Hematopoietic multipotent progenitor cell treated with erythropoietin and hydrocortisone succinate and interleukin-3 and kit ligand, for 15 days (in vitro differentiated cells): ENCODE results near the gene SEMA6A.

Experiments used
- DNase-seq: peaks from one replicate; pipeline ENCODE4 v3.0.0-alpha.2; 2015; ENCODE audit warnings: low spot score

Gene SEMA6A

DNA sequence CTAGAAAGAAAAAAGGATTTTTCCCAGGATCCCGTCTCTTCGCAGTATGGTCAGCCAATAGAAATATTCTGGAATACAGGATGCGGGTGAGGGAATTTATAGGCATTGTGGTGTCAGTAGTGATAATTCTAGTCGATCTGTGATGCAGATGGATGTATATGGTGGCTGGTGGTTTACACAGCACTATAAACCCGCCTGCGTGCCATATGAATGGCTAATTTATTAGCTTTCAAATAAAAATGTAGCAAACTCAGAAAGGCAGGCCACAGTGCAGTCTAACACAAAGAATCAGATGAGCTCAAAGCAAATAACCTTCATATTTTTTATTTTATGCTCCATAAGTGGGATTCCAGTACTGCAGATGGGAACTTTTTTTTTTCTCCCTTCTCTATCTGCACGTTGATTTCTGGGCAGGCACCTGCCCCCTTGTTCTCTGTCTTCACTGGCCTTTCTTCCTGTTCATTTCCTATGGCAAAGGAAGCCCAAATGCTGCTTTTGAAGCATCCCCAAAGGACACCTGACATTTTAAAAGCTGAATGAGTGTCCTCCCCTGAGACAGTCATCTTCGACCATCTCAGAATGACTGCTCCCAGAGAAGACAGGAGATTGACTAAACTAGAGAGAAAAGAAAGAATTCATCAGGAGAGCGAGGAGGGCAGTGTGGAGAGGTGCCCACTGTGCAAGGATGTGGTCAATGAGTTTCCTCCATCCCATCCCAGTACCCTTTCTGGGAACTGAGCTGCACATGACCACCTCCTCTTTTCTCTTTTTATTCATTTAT lies 52.1 kb downstream of the SEMA6A start:
- DNase-seq = no peak

DNA sequence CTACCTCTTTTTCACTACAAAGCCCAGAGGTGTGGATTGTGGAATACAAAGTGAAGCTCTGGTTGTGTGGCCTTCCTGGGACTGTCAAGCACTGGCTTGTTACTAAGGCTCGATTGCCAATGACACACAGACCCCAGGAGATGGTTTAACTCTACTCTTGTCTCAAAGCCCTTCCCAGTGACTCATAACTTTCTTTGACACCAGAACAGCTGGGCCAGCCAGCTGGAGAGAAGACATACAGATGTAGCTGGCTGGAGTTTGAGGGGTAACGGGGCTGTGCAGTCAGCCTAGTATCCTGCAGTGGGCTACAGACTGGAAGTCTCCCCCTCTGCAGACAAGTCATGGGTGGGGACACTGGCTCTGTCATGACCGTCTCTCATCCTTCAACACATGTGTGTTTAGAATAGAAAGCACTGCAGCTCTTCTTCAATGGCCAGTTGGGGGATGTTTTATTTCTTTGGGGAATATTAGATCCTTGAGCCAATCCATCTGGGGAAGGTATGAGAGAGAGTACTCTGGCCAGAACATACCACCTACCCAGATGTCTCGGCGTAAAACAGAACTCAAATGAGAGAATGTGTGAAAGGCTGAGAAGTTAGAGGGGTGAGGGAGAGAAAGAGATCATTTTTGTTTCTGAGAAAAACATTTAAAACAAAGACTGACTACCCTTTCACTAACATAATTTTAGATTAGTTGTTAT lies 53.3 kb downstream of the SEMA6A start:
- no peak for DNase-seq

DNA sequence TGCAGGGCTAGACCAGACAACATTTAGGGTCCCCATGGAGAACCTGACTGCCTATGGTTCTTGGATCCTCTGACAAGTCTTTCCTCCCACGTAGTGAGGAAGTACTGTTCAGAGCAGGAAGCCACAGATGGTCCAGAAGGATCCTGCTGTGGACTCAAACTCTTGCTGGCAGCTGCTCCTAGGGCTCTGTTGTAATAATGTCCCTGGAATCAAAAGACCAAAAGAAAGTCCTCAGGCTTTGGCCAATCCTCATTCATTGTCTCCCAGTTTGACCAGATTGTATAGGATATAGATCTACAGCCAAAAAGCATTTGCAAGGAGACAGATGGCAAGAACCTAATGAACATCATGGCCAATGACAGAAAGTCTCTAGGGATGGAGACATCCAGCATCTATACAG lies 53.9 kb downstream of the SEMA6A start:
- no peak for DNase-seq

DNA sequence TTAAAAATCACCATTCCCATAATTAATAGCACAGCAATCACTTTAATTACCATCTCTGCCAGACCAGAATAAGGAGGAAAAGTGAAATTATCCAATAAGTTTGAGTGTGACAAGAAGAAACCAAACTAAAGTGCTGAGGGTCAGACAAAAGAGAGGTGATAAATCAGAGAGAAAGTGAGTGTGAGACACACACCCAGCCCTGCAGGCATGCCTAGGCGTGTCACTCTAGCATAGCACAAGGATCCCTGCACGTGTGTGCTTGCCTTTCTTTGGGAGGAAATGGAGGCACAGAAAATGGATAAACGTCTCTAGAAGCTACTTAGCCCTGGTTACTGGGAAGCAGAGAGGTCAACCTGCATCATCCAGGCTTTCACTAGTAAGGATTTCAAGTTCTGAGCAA lies 56.2 kb downstream of the SEMA6A start:
- no peak for DNase-seq

DNA sequence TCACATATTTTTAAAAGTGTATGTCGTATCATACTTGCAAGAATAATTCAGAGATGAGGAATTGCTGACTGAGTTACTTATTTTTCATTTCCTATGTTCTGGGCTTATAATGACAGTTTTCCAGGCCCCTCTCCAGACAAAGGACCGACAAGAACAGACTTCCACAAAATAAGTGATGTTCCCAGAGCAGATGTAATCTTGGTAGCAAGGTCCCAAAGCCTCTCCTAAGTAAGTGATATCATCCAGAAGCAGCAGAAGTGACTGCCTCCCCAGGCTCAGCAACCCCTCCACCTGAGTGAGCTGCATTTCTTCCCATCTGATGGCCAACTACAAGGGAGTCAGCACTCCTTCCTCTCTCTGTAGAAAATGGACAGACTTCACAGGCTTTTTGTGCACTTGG lies 57.1 kb downstream of the SEMA6A start:
- no peak for DNase-seq

DNA sequence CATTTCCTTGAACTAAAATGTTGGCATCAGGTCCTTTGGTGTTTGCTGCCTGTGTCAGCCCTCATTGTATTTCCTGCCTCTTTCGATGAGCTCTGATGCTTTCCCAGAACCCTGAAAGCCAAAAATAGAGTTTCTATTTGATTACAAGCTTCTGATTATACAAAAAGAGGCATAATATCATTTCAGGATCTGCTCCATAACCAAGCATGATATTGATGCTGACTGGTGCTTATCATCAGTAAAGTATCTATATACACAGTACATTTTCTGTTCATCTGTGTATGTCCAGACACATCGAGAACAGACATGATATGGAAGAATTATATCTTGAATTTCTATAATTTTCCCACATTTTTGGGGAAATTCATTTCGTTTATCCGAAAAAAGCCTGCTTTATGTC lies 58.6 kb downstream of the SEMA6A start:
- no peak for DNase-seq

DNA sequence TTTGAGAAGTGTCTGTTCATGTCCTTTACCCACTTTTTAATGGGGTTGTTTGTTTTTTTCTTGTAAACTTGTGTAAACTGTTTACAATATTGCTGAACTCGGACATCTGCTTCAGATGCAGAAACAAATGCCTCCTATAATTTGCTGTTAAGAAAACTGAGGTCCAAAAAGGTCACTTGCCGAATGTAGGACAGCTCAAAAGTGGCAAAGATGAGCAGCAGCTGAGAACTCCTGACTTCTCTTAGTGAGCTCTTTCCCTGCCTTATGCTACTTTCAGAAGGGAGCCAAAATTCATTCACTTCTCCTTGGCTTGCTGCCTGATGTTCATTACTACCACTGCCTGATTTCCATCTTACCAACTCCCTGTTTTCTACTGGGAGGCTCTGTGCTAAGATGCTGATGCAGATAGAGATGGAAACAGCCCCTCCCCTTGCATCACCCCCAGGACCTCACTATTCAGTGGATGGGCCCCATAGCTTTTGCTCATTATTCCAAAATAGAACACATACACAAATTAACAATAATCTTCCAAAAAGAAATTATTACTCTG lies 60.1 kb downstream of the SEMA6A start:
- no peak for DNase-seq

DNA sequence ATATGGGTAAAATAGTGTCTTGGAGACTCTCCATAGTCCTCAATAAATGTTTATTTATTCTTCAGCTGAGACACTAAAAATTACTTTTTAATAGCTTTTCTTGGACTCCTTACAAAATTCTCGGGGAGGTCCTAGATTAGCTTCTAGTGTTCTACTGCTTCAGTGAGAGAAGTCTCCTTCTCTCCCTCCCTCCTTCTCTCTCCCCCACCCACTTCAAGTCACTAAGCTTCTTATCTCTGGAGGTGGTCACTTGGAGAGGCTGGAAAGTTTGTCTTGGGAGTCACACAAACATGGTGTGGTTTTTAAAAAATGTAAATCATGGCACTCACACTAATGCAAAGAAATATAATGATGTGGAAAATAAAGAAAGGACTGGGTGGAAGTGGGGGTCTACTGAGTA lies 64.1 kb downstream of the SEMA6A start:
- DNase-seq = no peak

DNA sequence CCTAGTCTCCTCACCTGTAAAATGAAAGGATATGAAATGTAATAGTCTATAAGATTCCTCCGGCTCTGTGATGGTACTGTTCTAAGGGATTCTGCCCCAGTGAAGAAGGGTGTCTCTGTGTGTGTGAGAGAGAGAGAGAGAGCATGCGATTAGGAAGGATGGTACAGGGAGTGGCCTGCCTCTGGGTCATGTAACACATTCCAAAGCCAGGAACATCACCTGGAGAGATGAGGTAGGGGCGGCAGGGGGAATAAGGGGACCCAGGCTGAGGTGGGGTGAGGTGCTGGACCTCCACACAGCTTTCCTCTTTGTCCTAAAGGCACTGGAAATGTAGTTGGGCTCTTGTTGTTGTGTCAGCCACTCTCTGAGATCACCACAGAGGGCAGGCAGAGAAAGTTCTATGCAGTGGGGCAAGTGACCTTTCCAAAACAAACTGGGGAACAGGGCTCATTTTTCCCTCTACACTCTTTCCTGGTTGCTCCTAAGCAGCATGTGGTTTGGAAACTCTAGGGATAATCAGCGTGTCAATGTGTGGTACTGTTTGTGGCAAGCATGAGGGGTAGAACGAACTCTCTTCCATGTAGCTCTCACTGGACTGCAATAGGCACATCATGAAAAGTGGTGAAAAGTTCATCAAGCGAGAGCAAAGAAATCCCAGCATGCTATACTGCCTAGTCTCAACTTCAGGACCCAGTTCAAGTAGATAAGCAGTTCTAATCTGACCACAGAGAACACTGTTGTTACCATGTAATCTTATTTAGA lies 65.0 kb downstream of the SEMA6A start:
- no peak for DNase-seq

DNA sequence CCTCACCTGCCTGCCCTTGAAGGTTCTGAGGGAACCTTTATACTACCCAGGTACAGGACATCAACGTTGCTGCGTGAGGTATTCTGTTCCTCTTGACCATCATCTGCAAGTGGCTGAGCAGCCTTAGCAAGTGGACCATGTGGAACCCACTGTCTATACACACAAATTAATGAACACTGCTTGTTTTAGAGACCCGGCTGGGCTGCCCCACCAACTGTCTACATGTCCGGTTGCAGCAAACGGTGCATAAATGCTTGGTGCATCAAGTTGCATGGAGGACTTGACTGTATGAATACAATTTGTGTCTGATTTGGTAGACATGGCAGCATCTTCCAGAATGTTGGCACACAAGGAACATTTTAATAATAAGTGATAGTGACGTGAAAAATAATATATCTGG lies 65.8 kb downstream of the SEMA6A start:
- DNase-seq = no peak

DNA sequence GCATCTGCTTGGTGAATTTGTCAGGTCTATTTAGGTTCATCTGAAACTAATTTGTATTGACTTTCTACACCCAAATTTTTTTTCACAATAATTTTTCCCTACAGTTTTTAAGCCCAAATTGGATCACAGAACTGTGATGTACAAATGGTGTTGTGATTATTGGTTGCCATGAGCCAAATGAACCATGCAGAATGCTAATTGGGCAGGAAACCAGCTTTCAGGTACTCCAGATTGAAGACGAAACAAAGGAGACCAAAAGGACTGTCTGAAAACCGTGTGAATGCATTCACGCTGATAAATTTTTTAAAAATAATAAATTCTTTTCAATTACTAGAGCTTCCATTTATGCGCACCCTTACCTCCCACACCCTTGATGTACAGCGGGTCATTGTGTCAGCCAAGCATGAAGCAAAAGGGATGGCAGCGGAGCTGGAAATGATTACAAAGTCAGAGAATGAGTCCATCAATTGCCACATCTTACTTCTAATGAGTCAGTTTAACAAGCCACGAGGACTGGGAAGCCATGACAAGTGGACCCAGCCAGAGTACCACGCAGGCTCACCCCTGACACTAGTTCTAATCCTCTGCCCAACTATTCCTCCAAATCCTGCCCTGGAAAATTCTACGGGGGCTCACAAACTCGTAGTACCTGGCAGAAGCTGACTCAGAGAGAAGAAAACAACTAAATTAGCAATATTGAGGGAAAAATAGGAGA lies 66.5 kb downstream of the SEMA6A start:
- DNase-seq = no peak

DNA sequence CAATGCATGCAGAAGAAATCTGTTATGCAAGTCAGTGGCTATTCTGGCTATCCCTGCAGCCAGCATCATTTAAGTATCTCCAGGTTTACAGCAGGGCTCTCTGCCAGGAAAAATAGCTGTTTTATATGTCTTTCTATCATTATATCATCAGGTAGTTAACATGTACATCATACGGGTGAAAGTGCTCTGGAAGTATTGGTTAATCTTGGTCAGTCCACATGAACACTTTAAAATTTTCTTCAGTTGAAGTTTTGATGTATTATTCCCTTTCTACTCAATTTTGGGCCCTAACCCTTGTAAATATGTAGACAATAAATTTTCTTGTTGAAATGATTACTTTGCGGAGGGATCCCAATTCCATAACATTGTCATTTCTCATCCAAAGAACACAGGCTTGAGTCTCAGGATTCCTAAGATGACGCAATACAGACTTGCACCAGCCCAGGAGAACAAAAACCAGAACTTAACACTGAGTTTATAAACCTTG lies 67.5 kb downstream of the SEMA6A start:
- DNase-seq = no peak

DNA sequence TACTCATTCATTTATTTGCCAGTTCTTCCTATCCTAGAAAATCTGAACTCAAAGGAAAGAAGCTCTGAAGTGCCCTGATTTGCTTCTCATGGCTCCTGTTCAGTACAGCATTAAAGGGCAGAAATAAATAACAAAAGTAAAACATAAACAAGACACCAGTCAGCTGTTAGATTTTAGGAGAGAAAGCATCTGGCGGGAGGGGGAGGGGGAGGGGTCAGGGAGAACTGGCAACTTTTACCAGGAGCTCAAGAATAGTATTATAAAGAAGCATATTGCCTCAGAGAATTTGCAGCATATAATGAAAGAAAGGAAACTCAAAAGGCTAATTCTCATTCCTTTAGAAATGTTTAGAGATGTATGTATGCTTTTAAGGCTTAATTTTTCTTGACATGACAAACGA lies 68.1 kb downstream of the SEMA6A start:
- DNase-seq = no peak

DNA sequence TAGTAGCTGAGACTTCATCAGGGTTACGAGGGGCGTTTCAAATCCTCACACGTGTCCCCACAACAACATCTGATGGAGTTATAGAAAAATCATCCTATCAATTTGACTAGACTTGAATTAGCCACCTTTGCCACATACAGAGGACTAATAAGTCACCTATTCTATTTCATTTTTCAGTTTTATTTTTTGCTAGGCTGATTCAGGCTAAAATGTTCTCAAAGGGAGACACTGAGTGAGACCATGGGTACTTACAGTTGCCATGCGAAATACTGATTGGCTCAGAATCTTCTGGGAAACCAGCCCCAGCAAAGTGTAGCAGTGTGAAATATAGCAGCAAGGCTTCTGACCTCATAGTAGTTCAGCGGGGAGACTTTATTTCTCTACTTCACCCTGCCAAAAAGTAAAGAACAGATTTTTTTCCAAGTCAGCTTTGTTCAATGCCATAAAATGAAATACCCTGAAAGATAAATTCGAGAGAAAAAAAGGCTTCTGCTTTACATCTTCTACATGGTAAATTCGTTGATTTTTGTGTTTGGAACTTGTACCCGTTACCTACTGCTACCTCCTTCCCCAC lies 69.9 kb downstream of the SEMA6A start:
- DNase-seq = no peak

DNA sequence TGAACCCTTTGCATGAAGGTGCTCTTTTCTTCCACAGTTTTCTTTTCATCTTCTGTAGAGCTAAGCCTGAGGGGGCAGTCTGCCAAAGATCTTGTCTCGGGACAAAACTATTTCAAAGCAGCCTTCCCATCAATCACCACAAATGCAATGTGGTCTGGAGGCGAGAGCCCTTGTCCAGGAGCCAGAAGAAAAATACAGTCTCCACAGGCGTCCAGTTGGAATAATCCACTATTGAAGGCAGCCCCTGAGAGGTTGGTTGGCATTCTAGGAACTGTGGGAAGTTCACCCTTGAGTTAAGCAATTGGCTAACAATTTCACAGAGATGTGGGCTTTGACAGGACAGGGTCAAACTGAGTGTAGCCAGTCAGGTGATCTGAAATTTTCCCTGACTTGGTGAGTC lies 72.0 kb downstream of the SEMA6A start:
- DNase-seq = no peak

DNA sequence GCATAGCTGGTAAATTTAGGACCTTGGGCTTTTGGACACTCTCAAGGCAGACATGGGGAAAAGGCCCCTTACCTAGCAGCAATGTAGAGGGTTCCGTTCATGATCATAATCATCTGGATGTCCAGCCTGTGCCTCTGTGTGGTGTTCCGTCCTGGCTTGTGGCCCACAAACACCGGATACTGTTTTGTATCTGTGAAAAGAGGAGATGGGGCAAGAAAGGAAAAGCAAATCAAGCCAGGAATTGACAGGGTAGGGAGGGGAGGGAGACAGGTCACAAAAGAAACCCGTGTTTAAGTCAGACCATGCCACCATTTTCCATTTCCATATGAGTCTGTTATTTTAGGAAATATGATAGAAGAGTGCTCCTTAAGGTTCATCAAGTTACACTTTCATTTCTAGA lies 72.5 kb downstream of the SEMA6A start:
- no peak for DNase-seq

DNA sequence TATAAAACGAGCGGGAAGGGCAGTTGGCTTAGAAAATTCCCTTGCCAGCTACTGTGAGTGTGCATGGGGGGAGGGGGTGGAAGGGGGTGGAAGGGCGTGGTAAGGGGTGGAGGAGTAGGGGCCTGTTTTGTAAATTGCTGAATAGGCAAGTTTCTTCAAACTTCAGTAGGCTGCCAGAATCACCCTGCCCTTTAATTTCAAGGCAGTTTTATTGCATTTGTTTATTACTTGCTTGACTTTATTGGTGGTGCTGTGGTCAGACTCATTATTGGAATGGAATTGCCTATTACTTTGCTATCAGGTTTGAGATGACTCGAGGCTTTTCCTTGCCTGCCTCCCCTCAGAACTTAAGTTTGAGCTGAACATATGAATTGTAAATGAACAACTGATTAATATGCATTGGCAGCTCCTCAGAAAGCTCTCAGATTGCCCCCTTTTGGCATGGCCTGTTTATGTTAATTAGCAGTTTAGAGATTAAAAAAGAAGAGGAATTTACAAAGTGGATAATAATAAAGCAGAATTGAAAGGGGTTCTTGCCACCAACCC lies 76.0 kb downstream of the SEMA6A start:
- DNase-seq = no peak

DNA sequence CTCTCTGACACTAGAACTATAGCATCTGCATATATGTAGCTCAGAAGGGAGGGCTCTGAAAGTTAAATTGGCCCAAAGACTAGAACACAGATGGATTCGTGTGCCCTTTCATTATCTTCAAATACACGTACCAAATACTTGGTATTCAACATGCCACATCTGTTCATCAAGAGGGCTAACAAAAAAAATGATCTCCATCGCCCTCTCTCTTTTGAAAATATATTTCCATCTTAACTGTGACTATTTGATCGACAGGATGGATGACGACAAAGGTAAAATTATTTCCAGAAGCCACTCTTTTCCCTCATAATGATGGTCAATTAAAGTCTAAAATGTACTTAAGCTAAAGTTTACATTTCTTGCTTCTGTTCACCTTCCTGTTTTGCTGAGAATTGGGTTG lies 77.0 kb downstream of the SEMA6A start:
- no peak for DNase-seq

DNA sequence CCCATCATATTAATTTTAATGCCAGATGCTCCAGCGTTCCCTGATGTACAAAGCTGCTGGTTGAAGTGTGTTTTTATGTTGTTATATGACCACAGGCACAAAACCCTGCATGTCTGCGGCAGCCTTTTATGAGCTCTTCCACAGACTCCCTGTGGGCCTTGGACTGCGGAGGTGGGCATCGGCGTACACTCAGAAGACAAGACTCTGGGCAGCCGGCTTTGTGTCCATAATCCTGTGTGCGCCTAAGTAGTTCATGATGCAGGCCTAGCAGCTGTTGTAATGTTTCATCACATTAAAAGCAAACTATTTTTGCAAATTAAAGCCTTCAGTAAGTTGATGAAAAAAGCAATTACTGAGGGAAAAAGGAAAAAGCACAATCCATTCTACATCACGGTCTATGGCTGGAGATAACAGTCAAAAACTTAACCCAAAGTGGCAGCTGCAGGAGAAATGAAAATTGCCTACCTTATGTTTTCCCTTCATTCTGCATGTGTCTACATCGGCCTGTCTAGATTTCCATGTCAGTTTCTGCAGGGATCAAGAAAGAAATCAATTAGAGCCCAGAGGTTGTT lies 78.8 kb downstream of the SEMA6A start:
- no peak for DNase-seq

DNA sequence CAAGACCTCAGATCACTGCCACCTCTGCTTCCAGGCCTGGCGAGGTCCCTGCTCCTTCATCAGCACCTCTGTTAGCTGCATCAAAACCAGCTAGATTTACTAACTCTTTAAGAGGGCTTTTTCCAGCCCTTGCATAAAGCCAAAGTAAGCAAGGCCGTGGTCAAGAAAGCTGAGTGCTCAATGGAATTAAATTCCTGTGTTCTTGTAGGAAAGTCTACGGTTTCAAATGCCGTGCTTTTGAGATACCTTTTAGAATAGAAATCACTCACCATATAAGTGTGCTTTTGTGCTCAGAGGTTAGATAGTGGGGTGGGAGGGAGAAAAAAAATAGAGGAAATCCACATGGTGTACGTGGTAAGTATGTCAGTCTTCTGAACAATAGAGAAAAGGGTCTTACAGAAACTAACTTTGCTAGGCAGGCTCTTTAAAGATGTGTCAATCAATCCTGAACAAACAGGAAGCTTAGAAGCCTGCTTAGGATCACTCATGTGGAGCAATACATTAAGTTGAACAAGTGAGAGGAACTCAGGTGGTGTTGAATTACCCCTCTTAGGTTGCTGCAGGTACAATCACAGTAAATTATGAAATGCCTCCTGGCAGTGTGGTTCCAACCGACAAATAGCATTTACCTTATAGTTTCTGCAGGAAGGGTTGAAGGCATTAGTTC lies 79.7 kb downstream of the SEMA6A start:
- DNase-seq = no peak
